Hepatocyte (in vitro differentiated cells): ENCODE data around the gene MASP1. TPM values are rescaled to one million over a fixed set of nuclear protein-coding genes. Genes with fewer than 3 reads are reported as not detected.

Source experiments
- DNase-seq: peaks from one replicate; pipeline ENCODE4 v3.0.0-alpha.2; 2016; ENCODE audit warnings: low spot score
- H2AFZ ChIP-seq: fragments of 200-600 bp; sonication (generic); 2 replicates; pipeline ENCODE4 v1.6.0; 2016; ENCODE audit warnings: antibody characterized with exemption, mild to moderate bottlenecking
- H3K27ac ChIP-seq: fragments of 200-600 bp; sonication (generic); 2 replicates; pipeline ENCODE4 v1.5.1; 2016; ENCODE audit warnings: mild to moderate bottlenecking
- H3K27me3 ChIP-seq: fragments of 200-600 bp; sonication (generic); 2 replicates; pipeline ENCODE4 v1.6.1; 2016
- H3K36me3 ChIP-seq: fragments of 200-600 bp; sonication (generic); replicated peaks from 2 replicates; pipeline ENCODE4 v1.5.1; 2016; ENCODE audit warnings: low read depth; ENCODE audit not compliant: insufficient read depth
- H3K4me1 ChIP-seq: fragments of 200-600 bp; sonication (generic); 2 replicates; pipeline ENCODE4 v1.5.1; 2016; ENCODE audit warnings: mild to moderate bottlenecking, moderate library complexity; ENCODE audit not compliant: insufficient read depth
- H3K4me2 ChIP-seq: fragments of 200-600 bp; sonication (generic); 2 replicates; pipeline ENCODE4 v1.6.0; 2016
- H3K4me3 ChIP-seq: fragments of 200-600 bp; sonication (generic); 2 replicates; pipeline ENCODE4 v1.5.1; 2016; ENCODE audit warnings: mild to moderate bottlenecking
- H3K79me2 ChIP-seq: fragments of 200-600 bp; sonication (generic); 2 replicates; pipeline ENCODE4 v1.6.0; 2017; ENCODE audit warnings: mild to moderate bottlenecking
- H3K9me2 ChIP-seq: fragments of 200-600 bp; sonication (generic); replicated peaks from 2 replicates; pipeline ENCODE4 v1.6.0; 2017; ENCODE audit warnings: mild to moderate bottlenecking; ENCODE audit not compliant: insufficient read depth
- H3K9me3 ChIP-seq: fragments of 200-600 bp; sonication (generic); 2 replicates; pipeline ENCODE4 v1.5.1; 2016; ENCODE audit warnings: low read depth, mild to moderate bottlenecking
- H4K20me1 ChIP-seq: fragments of 200-600 bp; sonication (generic); 2 replicates; pipeline ENCODE4 v1.6.0; 2016; ENCODE audit warnings: mild to moderate bottlenecking; ENCODE audit not compliant: insufficient read depth, poor library complexity, severe bottlenecking
- CTCF ChIP-seq: fragments of 200-600 bp; sonication (generic); IDR thresholded peaks from 2 replicates; pipeline ENCODE4 v1.5.1; 2016; ENCODE audit warnings: antibody characterized with exemption, mild to moderate bottlenecking; ENCODE audit not compliant: poor library complexity
- EZH2 ChIP-seq: fragments of 200-600 bp; sonication (generic); IDR thresholded peaks from 2 replicates; pipeline ENCODE4 v1.6.1; 2016; ENCODE audit warnings: antibody characterized with exemption, mild to moderate bottlenecking, borderline replicate concordance
- EZH2phosphoT487 ChIP-seq: fragments of 200-600 bp; sonication (generic); IDR thresholded peaks from one replicate; pipeline ENCODE4 v1.6.1; 2018; ENCODE audit warnings: antibody characterized with exemption, mild to moderate bottlenecking, low read depth, moderate library complexity; ENCODE audit not compliant: unreplicated experiment, severe bottlenecking
- WGBS: methylation state at CpG from one replicate; pipeline ENCODE4 v1.1.6; 2016; ENCODE audit warnings: low lambda C conversion rate; ENCODE audit errors: missing lambda C conversion rate; 5-methylcytosine and 5-hydroxymethylcytosine counted together
- polyA plus RNA-seq: library from polyadenylated mRNA; unstranded; fragments of >200 nt; fragmentation: Nextera tagmentation; extraction: Ambion mirVana; gene quantifications from 2 replicates; pipeline ENCODE4 v1.2.1, GENCODE V29; 2016
- total RNA-seq: library from RNA; depleted of rRNA; stranded (reverse); fragments of >200 nt; gene quantifications from 2 replicates; pipeline ENCODE4 v1.2.3, GENCODE V29; 2014

The MASP1 gene
- total and polyA plus RNA-seq, 2 experiments from 2014 or later: 23.3 to 29.0 TPM

GRCh38 chr3:187334904-187335303, 43.4 kb upstream of the MASP1 start:
- TF ChIP-seq EZH2phosphoT487: no peak
- no peak for TF ChIP-seq CTCF
- no peak for DNase-seq
- WGBS: 83% methylated on average over 4 of the region's 4 CpGs
- H3K27ac ChIP-seq: no peak overlapping the region
- no peaks in the 10 kb centered on the region for H3K36me3 ChIP-seq
- no peaks in the 10 kb centered on the region for H3K27me3 ChIP-seq
- no peak overlapping the region for H3K4me2 ChIP-seq
- no peaks in the 10 kb centered on the region for H4K20me1 ChIP-seq
- H3K79me2 ChIP-seq: no peaks in the 10 kb centered on the region
- H3K4me3 ChIP-seq: no peak overlapping the region
- H3K9me2 ChIP-seq: no peaks in the 10 kb centered on the region
- no peak overlapping the region for H2AFZ ChIP-seq
- no peaks in the 10 kb centered on the region for H3K9me3 ChIP-seq
- no peaks in the 10 kb centered on the region for H3K4me1 ChIP-seq

GRCh38 chr3:187328691-187329090, 37.2 kb upstream of the MASP1 start:
- Histone ChIP-seq H2AFZ (no peak overlapping the region), H3K79me2 (no peaks in the 10 kb centered on the region), H3K36me3 (no peaks in the 10 kb centered on the region), H3K4me3 (no peak overlapping the region), H3K4me1 (peaks cover 3% of the 10 kb centered on the region), H4K20me1 (no peaks in the 10 kb centered on the region), H3K4me2 (no peak overlapping the region), H3K27ac (no peak overlapping the region), H3K9me2 (no peaks in the 10 kb centered on the region), H3K27me3 (no peaks in the 10 kb centered on the region), H3K9me3 (no peaks in the 10 kb centered on the region)
- TF ChIP-seq EZH2phosphoT487 (no peak), CTCF (no peak), EZH2 (no peak)
- WGBS: 96% methylated on average over 3 of the region's 3 CpGs
- no peak for DNase-seq

GRCh38 chr3:187327845-187328244, 36.3 kb upstream of the MASP1 start:
- no peaks in the 10 kb centered on the region for H3K36me3 ChIP-seq
- H3K27me3 ChIP-seq: no peaks in the 10 kb centered on the region
- no peak for TF ChIP-seq EZH2
- no peak for TF ChIP-seq CTCF
- no peak for TF ChIP-seq EZH2phosphoT487
- no peaks in the 10 kb centered on the region for H4K20me1 ChIP-seq
- H2AFZ ChIP-seq: no peak overlapping the region
- H3K27ac ChIP-seq: no peak overlapping the region
- H3K9me3 ChIP-seq: no peaks in the 10 kb centered on the region
- H3K4me2 ChIP-seq: no peak overlapping the region
- no peak overlapping the region for H3K4me3 ChIP-seq
- H3K4me1 ChIP-seq: peaks cover 10% of the 10 kb centered on the region
- H3K9me2 ChIP-seq: no peaks in the 10 kb centered on the region
- DNase-seq: no peak
- 91% methylated on average over 2 of the region's 2 CpGs for WGBS
- no peaks in the 10 kb centered on the region for H3K79me2 ChIP-seq

- Histone ChIP-seq H3K27ac (no peak overlapping the region), H4K20me1 (no peaks in the 10 kb centered on the region), H3K79me2 (no peaks in the 10 kb centered on the region), H3K4me3 (no peak overlapping the region), H3K4me2 (no peak overlapping the region), H3K9me2 (no peaks in the 10 kb centered on the region), H2AFZ (no peak overlapping the region), H3K27me3 (no peaks in the 10 kb centered on the region), H3K36me3 (no peaks in the 10 kb centered on the region), H3K9me3 (no peaks in the 10 kb centered on the region), H3K4me1 (peaks cover 19% of the 10 kb centered on the region)
- 80% methylated on average over 5 of the region's 5 CpGs for WGBS
- TF ChIP-seq EZH2phosphoT487 (no peak), EZH2 (no peak), CTCF (no peak)
- no peak for DNase-seq
Observed at GRCh38 chr3:187325632-187326031, 34.1 kb upstream of the MASP1 start.
